Raji (cell line): Measurements from ENCODE around the gene FAM89B.

Experiments used
- POLR2A ChIP-seq: IDR thresholded peaks from 2 replicates; pipeline ENCODE4 v1.6.1; 2011; ENCODE audit warnings: low read depth, low read length, control low read depth; ENCODE audit not compliant: insufficient read depth

The FAM89B gene

DNA sequence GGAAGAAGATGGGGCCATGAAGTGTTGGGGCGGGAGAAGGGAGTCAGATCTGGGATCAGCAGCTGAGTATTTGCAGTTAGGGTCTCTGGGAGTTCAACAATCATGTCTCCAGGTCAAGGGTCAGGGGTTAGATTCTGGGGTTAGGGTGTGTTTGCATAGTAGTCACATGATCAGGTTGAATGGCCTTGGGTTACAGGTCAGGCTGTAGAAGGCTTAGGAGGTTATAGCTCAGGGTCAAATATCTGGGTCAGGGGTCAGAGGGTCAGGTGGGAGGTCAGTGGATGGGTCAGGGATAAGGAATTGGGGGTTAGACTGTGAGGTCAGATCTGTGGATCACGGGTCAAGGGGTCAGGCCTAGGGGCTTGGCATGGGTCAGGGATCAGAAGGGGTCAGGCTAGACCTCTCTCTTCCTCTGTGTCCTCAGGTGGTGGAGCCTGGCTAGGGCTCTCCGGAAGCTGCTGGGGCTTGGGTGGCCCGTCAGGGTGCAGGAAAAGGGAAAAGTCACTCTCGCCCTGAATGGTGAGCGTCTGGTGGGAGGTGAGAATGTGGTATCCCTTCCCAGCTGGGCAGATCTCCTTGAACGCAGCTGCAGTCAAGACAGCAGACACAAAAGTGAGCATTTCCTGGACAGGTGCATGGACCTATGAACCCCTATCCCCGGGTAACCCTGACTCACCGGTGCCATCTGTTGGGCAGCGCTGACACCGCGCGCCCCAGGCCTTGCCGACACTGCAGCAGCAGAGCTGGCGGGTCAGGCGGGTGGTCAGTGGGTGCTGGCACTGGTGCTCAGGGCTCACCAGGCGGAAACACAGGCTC is 20.6 kb upstream of the FAM89B start:
- TF ChIP-seq POLR2A = peak; percentile 43

DNA sequence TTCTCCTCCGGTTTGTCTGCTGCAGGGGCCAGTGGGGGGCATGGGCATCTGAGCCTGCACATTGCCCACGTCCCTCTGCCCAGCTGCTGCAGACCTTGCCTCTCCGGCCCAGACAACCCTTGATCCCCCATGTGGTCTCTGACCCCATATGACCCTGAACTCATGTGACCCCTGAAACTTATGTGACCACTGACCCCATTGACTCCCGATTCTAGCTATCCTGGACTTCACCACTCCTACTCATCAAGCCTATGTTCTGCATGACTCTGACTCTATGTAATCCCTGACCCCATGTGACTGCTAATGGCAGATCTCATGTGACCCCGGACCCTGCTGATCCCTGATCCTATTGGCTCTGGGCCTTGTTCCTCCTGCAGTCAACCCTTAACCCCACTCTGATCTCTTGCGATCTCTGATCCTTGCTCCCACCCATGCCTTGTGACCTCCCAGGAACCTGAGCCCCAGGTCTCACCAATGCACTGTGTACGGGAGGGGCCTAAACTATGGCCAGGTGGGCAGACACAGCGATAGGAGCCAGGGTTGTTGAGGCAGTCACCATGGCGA is 19.9 kb upstream of the FAM89B start:
- TF ChIP-seq POLR2A = no peak

DNA sequence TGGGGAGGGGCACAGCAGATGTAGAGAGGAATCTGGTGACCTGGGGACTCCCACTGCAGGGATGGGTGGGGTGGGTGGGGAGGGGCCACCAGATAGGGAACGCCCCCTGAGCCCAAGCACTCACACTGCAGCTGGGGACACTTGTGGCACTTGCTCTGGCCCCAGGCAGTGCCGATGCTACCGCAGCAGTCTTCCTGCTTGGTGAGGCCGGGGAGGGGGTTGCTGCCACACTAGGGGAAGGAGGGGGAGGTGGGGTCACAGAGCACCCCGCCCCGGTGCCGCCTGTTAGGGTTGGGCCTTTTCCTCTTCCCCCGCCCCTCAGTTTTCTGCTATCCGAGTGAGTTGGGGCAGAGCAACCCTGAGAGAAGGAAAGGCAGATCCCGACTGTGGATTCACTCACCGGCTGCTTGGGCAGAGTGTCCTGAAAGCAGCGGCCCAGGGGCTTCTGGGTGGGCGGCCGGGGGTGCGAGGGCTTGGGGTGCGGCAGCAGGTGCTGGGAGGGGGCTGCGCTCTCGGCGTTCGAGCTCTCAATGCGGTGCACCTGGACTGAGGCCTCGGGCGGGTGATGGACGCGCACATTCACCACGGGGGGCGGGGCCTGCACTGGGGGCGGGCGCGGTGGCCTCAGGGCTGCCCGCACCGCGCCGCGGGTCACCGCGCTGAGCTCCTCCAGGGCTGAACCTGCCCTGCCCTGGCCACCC is 18.9 kb upstream of the FAM89B start:
- no peak for TF ChIP-seq POLR2A

DNA sequence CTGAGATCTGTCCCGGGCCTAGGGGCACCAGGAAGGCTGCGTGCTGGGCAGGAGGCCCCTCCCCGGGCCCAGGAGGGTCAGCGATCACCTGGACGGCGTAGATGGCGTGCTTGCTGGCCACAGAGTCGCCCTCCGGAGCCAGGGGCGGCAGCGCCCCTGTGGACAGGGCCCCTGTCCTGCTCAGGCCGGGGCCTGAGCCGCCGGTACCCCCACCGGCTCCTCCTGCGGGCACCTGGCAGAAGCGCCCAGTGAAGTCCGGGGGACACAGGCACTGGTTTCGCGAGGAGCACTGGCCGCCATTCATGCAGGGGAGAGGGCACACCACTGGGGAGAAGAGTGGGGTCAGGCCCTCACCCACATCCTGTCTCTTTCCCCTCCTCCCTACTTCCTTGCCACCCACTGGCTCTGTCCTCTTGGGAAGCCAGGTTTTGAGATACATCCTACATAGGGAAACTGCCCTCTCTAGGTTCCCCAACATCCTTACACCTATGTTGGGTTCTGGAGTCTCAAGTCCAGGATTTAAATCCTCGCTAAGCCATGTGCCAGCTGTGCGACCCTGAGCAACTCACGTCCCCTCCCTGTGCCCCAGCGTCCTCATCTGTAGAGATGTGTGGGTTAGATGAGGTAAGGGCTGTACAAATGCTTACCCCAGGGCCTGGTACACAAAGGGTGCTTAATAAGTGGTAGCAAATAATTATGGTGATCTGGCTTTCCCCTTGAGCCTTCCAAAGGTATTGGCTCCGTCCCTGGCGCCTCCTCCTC is 18.1 kb upstream of the FAM89B start:
- no peak for TF ChIP-seq POLR2A

DNA sequence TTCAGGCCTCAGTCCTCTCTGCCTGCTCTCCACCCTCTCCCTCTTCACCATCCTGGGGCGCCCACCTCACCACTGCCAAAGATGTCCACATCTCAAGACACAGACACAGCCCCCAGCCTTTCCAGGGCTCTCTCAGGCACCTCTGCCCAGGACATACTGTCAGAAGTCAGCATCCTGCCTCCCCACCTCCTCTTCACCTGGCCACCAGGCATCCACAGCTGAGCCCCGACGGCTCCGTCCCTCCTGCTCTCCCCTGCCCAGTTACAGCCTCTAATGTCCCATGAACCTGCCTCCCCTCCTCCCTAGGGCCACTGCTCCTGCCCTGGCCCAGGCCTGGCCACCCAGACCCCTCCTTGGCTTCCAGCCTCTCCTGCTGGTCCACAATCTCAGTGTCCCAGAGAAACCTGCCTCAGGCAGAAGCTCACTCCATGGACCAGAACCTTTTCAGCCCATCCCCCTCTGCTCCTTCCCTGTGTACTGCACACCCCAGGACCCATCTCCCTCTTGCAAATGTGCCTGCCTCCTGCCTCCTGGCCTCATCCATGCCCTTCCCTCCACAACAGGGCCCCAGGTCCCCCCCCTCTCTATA is 17.4 kb upstream of the FAM89B start:
- no peak for TF ChIP-seq POLR2A

DNA sequence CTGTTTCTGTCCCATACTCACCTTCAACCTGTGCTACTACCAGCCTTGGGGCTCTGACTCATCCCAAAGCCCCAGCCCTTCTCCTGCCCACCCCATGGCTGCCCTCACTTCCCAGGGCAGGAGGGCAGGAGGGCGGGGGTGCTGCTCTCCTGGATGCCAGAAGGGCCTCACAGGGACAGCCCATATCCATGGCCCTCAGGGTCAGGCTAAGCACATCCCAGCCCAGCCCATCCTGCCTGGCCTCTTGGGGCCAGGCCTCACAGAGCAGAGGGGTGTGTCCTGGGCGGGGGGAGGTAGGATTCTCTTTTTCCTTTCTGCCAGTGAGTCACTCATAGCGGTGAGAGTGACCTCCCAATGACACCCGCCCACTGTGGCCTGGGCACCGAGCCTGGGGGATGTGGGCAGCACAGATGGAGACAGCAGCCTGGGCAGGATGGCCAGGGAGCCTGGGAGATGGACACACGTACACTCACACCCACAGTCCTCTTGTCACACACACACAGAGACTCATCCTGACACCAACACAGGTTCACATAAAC is 16.6 kb upstream of the FAM89B start:
- TF ChIP-seq POLR2A = no peak

DNA sequence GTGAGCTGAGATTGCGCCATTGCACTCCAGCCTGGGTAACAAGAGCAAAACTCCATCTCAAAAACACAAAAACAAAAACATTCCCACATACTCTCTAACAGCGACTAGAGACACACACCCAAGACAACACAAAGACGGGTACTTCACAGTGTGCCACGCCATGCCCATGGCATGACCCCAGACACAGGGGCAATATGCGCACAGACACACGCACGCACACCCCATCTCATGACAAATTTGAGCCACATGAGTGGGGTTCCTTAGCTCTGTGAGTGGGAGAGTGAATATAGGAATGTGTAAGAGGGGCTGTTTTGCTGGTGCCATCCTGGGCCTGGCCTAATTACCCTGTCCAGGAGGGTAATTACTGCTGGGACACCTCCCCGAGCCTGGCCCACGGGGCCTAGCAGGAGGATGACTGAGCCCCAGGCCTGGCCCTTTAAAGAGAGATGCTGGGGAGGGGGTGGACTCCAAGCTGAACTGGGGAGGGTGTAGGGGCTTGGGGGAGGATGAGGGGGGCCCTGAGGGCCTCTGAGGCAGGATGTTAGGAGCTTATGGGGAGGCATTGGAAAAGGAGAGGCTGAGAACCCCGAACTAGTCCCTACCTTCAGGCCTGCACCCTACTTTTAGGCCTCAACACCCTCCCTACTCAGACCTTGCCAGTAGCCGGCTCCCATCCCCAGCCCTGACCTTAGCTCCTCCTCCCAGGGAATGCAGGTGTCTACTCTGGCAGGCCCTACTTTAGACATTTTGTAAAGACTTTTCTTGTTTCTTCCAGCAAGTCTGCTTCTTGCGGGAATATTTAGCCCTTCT is 15.7 kb upstream of the FAM89B start:
- TF ChIP-seq POLR2A = no peak

DNA sequence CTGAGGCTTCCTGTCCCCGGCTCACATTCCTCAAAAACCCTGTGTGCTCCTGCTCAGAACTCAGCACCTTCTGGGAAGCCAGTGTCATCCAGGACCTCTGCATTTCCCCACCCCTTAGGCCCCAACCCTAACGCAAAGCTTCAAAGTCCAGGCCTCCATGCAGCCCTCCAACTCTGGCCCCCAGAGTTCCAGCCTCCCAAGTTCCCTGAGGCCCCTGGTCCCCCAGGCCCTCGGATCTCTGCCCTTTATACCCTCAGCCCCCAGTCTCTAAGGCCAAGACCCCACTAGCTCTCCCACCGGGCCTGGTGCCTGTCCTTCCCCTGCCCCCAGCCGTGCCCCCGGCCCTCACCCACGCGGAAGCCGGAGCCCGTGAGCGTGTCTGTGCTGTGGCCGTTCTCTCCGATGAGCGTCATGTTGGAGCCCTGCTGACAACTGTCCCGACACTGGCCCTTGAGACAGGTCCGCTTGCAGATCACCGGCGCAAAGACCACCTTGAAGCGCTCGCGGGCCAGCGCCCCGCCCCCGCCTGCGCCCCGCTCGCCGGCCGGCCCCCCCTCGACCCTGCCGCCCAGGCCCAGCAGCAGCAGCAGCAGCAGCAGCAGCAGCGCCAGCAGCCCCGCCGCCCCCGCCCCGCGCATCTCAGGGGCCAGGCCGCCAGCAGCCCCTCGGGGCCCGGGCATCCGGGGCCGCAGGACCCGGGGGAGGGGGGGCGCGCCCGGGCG is 14.9 kb upstream of the FAM89B start:
- TF ChIP-seq POLR2A = no peak

DNA sequence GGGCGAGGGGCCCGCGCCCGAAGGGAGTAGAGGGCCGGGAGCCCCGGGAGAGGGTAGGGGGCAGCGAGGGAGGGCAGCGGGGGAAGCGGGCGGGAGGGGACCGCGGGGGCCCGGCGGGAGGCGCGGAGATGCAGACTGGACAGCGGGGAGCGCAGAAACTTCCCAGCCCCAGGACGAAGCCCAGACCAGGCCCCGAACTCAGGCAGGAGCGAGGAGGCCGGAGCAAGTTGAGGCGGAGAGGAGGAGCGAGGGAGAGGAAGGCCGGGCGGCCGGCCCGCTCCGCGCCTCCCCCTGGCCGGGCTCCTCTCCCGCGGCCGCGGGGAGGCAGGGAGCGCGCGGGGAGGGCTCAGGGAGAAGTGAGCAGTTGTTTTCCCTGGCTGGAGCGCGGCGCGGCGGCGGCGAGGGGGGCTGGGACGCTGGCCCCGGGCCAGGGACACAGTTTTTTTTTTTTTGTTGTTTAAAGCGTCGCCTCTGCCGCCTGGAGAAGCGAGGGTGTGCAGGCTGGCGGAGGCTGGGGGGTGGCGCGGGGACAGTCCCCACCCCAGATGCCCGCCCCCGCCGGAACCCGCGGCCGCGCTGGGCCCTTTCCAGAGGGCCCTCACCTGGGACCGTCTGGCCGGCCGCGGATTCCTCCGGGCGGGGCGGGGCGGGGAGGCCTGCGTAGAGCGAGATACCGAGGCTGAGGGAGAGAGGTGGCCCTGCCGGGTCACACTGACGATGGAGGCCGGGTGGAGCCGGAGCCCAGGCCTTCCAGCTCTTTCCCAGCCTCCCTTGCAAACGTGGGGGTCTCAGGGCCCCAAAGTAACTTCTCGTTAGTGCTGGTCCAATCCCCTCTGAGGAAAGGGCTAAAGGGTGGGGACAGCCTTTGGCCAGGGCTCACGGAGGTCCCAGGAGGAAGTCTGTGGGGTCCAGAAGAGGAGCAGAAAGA is 14.1 kb upstream of the FAM89B start, which contains the start of gene LTBP3:
Gene LTBP3 (minus strand): TSS at position 358 of the 928 bp plus-strand sequence. CDS start 400 bp downstream, outside the sequence.
- TF ChIP-seq POLR2A = no peak

DNA sequence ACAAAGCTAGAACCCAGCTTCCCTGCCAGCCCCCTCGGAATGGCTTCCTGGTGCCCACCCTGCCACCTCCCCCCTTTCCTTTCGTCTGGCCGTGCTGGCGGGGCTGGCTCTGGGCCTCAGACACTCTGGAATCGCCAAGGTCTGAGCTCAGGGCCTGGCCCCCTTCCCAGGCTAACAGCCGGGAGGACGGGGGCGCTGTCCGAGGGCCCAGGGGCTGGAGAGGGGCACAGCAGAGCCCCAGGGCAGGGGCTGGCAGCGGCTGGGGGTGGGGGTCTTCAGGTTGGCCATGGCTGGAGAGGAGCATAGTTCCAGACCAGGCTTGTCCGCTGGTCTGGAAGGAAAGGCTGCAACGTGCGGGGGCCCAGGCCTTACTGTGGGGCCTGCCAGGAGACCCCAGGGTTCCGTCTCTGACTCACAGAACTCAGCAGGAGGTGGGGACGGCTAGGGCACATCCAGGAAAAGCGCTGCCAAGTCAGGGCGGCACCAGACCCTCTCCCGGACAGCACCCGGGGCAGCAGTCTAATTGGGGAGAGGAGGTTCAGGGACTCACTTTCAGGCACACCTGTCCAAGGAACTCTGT is 13.3 kb upstream of the FAM89B start:
- no peak for TF ChIP-seq POLR2A

DNA sequence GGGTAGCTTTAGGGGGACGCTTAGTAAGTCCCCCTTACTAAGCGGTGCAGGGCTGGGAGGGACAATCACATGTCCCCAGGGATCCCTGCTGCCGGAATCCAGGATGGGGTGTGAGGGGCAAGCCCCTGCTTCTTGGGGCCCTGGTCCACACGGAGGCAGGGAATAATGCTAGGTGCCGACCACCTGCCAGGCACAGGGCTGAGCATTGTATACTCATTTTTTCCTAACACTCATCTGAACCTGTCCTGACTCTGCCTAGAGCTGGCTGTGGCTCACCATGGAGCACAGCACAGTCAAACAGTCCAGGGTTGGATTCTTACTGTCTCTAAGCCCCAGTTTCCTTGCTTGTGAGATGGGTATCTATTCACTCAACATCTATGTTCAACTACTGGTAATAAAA is 12.8 kb upstream of the FAM89B start:
- TF ChIP-seq POLR2A = no peak
